Caco-2 (cell line): Measurements from ENCODE around the gene CSTPP1. TPM values are rescaled to one million over a fixed set of nuclear protein-coding genes. Genes with fewer than 3 reads are reported as not detected.

Experiments
- BruUV-seq: library from RNA; stranded (reverse); fragments of 400-500 nt; replicated peaks from 2 replicates; lab custom pipeline; 2021; lab: Mats Ljungman, UMichigan
- CTCF ChIA-PET: fragments of 300-600 bp; sonication (Branson Sonifier 250); formaldehyde crosslinking; loops from one replicate; lab custom pipeline; 2022; ENCODE audit warnings: antibody characterized with exemption; lab: Charles Lee
- POLR2A ChIA-PET: fragments of 300-600 bp; sonication (Branson Sonifier 250); formaldehyde crosslinking; loops from one replicate; lab custom pipeline; 2022; ENCODE audit warnings: antibody characterized with exemption; lab: Charles Lee
- DNase-seq, 2 experiments: peaks; one replicate each; pipeline versions ENCODE4 v3.0.0 to v3.0.0-alpha.2; 2020 to 2022
- H3K27me3 ChIP-seq: replicated peaks from 2 replicates; pipeline ENCODE4 v1.6.0; 2011; ENCODE audit warnings: low read length; ENCODE audit not compliant: control insufficient read depth, insufficient read depth
- H3K36me3 ChIP-seq: 2 replicates; pipeline ENCODE4 v1.5.1; 2011; ENCODE audit warnings: low read length; ENCODE audit not compliant: control insufficient read depth, insufficient read depth
- H3K4me1 ChIP-seq: fragments of 250-450 bp; sonication (Bioruptor Pico); 2 replicates; pipeline ENCODE4 v1.5.1; 2020; ENCODE audit warnings: mild to moderate bottlenecking
- H3K4me3 ChIP-seq: 2 replicates; pipeline ENCODE4 v1.5.1; 2011; ENCODE audit warnings: low read depth, mild to moderate bottlenecking, control low read depth, low read length
- H3K9me3 ChIP-seq: fragments of 250-450 bp; sonication (Bioruptor Pico); 2 replicates; pipeline ENCODE4 v1.5.1; 2020; ENCODE audit warnings: mild to moderate bottlenecking, moderate library complexity
- H3K27ac Mint-ChIP-seq: one replicate; pipeline ENCODE4 v1.8.0; 2022; ENCODE audit warnings: mixed read lengths; ENCODE audit not compliant: unreplicated experiment
- H3K27me3 Mint-ChIP-seq: one replicate; pipeline ENCODE4 v1.8.0; 2022; ENCODE audit warnings: mixed read lengths; ENCODE audit not compliant: insufficient read depth, unreplicated experiment
- H3K36me3 Mint-ChIP-seq: one replicate; pipeline ENCODE4 v1.8.0; 2022; ENCODE audit warnings: mild to moderate bottlenecking, mixed read lengths; ENCODE audit not compliant: insufficient read depth, unreplicated experiment
- H3K4me1 Mint-ChIP-seq: one replicate; pipeline ENCODE4 v1.8.0; 2022; ENCODE audit warnings: low read depth, mixed read lengths; ENCODE audit not compliant: unreplicated experiment
- H3K4me3 Mint-ChIP-seq: one replicate; pipeline ENCODE4 v1.8.0; 2022; ENCODE audit warnings: mild to moderate bottlenecking, moderate library complexity, mixed read lengths; ENCODE audit not compliant: unreplicated experiment
- H3K9me3 Mint-ChIP-seq: one replicate; pipeline ENCODE4 v1.8.0; 2022; ENCODE audit warnings: mixed read lengths; ENCODE audit not compliant: unreplicated experiment
- intact Hi-C: fragments of 100-400 bp; cut with micrococcal nuclease; formaldehyde crosslinking; loops from one replicate; pipeline ENCODE4 v1.10.0; 2022; ENCODE audit not compliant: unreplicated experiment
- total RNA-seq: library from RNA; stranded (reverse); gene quantifications from 2 replicates; pipeline ENCODE4 v1.2.3, GENCODE V29; 2022
- TF ChIP-seq, protein P1 (sequence below), 2 experiments: fragments of 200-600 bp in 1 of 2; IDR thresholded peaks; 1 replicate in 1 of 2; 2 replicates in 1 of 2; pipeline versions ENCODE4 v1.5.1 to v1.8.0; 2011 to 2022; ENCODE audit warnings: antibody characterized with exemption in 1 of 2, control low read depth in 1 of 2, inconsistent platforms in 1 of 2, low read depth in 1 of 2, low read length in 1 of 2, mild to moderate bottlenecking in 1 of 2, moderate library complexity in 1 of 2; ENCODE audit not compliant: insufficient read depth in 1 of 2, severe bottlenecking in 1 of 2, unreplicated experiment in 1 of 2

The CSTPP1 gene
- total RNA-seq, 1 experiment from 2014 or later: 22.9 TPM

DNA sequence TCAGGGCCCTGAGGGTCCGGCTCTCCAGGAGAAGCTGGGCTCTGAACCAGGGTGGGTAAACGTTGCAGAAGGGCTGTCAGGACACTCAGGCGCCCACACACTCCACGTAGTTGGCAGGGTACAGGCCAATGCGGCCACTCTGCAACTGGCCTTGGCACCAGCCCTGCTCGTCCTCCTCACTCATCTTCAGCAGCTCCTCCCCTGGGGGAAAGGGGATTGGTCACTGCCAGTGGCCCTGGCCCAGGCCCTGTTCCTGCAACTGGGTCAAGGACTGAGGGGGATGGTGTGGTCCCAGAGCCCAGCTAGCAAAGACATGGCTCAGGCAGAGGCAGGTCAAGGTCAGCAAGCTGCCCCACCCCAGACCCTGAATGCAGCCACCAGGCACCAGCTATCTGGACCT is 241.3 kb downstream of the CSTPP1 start:
- Mint-ChIP-seq H3K4me3 (peak overlapping the region; percentile 87), H3K36me3 (peaks cover 62% of the 10 kb centered on the region), H3K27ac (peak overlapping the region; percentile 99), H3K27me3 (no peaks in the 10 kb centered on the region), H3K4me1 (peaks cover 20% of the 10 kb centered on the region), H3K9me3 (no peaks in the 10 kb centered on the region)
- ChIA-PET POLR2A (interaction anchor here (0.6 to 1.2 kb wide), 2 partner anchors 9 to 37 kb away, joined by 3 read pairs; partner anchors contain the start of gene DDB2), CTCF (interaction anchor here (1.0 to 2.6 kb wide), 7 partner anchors 10 to 177 kb away, joined by 5 to 12 read pairs (median 6); partner anchors contain the start of genes ACP2, DDB2 and NR1H3)
- peaks cover 8% of the 10 kb centered on the region; the same call in 1 of the 2 replicates for H3K4me1 ChIP-seq
- no peak overlapping the region for H3K4me3 ChIP-seq
- intact Hi-C loops: loop anchor here (1.0 to 5.0 kb wide), 6 partner anchors 7 to 177 kb away; no protein-coding TSS in a partner anchor
- no TSS peak for BruUV-seq
- peaks cover 9% of the 10 kb centered on the region for H3K36me3 ChIP-seq
- TF ChIP-seq, protein P1, sequence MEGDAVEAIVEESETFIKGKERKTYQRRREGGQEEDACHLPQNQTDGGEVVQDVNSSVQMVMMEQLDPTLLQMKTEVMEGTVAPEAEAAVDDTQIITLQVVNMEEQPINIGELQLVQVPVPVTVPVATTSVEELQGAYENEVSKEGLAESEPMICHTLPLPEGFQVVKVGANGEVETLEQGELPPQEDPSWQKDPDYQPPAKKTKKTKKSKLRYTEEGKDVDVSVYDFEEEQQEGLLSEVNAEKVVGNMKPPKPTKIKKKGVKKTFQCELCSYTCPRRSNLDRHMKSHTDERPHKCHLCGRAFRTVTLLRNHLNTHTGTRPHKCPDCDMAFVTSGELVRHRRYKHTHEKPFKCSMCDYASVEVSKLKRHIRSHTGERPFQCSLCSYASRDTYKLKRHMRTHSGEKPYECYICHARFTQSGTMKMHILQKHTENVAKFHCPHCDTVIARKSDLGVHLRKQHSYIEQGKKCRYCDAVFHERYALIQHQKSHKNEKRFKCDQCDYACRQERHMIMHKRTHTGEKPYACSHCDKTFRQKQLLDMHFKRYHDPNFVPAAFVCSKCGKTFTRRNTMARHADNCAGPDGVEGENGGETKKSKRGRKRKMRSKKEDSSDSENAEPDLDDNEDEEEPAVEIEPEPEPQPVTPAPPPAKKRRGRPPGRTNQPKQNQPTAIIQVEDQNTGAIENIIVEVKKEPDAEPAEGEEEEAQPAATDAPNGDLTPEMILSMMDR (IDR thresholded peaks at IDR 0.05; ENCODE audit: insufficient read depth in 1 of 2, low read depth in 1 of 2, low read length in 1 of 2, severe bottlenecking in 1 of 2, unreplicated experiment in 1 of 2): no peak
- DNase-seq: no peak
- no peaks in the 10 kb centered on the region for H3K27me3 ChIP-seq
- no peaks in the 10 kb centered on the region for H3K9me3 ChIP-seq

DNA sequence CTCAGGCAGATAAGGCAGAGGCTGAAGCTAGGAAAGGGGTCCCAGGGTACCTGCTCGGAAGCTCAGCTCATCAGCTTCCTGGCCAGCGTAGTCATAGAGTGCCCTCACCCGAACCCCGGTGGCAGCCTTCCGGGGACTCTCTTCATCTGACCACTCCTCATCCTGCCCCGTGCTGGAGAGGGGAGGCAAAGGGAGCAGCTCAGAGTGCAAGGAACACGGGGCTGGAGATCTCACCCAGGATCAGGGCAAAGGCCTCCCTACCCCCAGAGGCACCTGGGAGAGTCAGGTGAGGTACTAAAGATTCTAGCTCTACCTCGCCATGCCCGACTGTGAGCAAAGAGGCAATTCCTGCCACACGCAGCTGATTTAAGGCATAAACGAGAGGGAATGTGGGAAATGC is 241.8 kb downstream of the CSTPP1 start:
- Mint-ChIP-seq H3K27ac (no peak overlapping the region), H3K27me3 (no peaks in the 10 kb centered on the region), H3K4me3 (no peak overlapping the region), H3K36me3 (peaks cover 57% of the 10 kb centered on the region), H3K9me3 (no peaks in the 10 kb centered on the region), H3K4me1 (peaks cover 20% of the 10 kb centered on the region)
- intact Hi-C loops: loop anchor here (5.0 kb wide), 2 partner anchors 39 to 54 kb away; no protein-coding TSS in a partner anchor
- H3K4me3 ChIP-seq: no peak overlapping the region
- ChIA-PET CTCF (interaction anchor here (1.0 to 2.6 kb wide), 7 partner anchors 9 to 177 kb away, joined by 5 to 12 read pairs (median 6); partner anchors contain the start of genes ACP2, DDB2 and NR1H3), POLR2A (interaction anchor here (1.2 kb wide), 1 partner anchor 9 kb away, joined by 3 read pairs; no protein-coding TSS in a partner anchor)
- no peaks in the 10 kb centered on the region for H3K27me3 ChIP-seq
- no peak for DNase-seq
- H3K4me1 ChIP-seq: peaks cover 8% of the 10 kb centered on the region; the same call in 1 of the 2 replicates
- peaks cover 8% of the 10 kb centered on the region for H3K36me3 ChIP-seq
- no TSS peak for BruUV-seq
- TF ChIP-seq, protein P1 (IDR thresholded peaks at IDR 0.05; ENCODE audit: insufficient read depth in 1 of 2, low read depth in 1 of 2, low read length in 1 of 2, severe bottlenecking in 1 of 2, unreplicated experiment in 1 of 2): no peak
- H3K9me3 ChIP-seq: no peaks in the 10 kb centered on the region

DNA sequence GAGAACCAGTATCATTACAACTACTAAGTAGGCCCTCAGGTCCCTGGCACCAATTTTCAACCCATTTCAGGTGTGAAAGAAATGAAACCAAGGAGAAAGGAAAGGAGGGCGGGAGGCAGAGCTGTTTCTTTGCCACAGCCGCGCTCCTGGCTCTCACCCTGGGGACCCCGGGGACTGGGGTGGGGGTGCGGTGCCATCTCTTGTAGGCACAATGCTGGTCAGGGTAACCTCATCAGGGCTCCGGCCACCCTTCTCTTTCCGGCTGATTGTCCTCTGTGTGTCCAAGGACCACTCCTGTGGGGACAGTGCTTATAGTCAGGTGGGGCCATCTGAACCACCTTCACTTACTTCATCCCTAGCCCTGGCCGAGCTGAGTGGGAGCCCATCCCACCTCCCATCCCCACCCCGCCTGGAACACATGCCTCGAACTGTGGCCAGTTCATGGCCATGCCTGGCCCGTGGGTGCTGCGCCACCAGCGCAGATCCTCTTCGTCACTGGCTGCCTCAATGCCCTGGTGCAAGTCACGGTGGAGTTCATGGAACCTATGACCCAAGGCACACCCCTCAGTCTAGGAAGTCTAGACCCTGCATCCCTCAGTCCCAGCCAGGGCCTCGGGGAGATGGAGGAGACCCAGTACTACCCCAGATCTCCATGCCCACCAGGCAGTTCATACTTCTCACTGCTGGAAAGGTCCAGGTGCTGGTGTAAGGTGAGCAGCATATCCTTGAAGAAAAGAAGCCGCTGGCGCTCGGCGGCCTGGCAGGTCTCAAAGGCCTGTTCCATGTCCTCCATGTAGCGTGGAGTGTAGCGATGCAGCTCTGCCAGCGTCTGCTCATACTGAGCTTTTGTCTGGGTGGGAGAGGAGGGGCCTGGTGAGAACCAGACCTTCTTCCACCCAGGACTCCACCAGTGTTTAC is 242.4 kb downstream of the CSTPP1 start:
- Mint-ChIP-seq H3K9me3 (no peaks in the 10 kb centered on the region), H3K27me3 (no peaks in the 10 kb centered on the region), H3K36me3 (peaks cover 50% of the 10 kb centered on the region), H3K27ac (peak overlapping the region; percentile 43), H3K4me3 (no peak overlapping the region), H3K4me1 (peaks cover 20% of the 10 kb centered on the region)
- Histone ChIP-seq H3K9me3 (no peaks in the 10 kb centered on the region), H3K36me3 (peaks cover 7% of the 10 kb centered on the region), H3K27me3 (no peaks in the 10 kb centered on the region), H3K4me1 (peaks cover 8% of the 10 kb centered on the region; the same call in 1 of the 2 replicates), H3K4me3 (no peak overlapping the region)
- BruUV-seq: no TSS peak
- POLR2A ChIA-PET: interaction anchor here (1.0 to 1.1 kb wide), 2 partner anchors 35 to 70 kb away, joined by 3 to 7 read pairs; partner anchors contain the start of gene ACP2
- DNase-seq: no peak
- CTCF ChIA-PET: interaction anchor here (0.6 to 2.6 kb wide), 14 partner anchors 8 to 176 kb away, joined by 3 to 13 read pairs (median 6); partner anchors contain the start of genes DDB2 and NR1H3
- TF ChIP-seq, protein P1 (IDR thresholded peaks at IDR 0.05; ENCODE audit: insufficient read depth in 1 of 2, low read depth in 1 of 2, low read length in 1 of 2, severe bottlenecking in 1 of 2, unreplicated experiment in 1 of 2): no peak
- intact Hi-C loops: loop anchor here (5.0 kb wide), 2 partner anchors 38 to 53 kb away; no protein-coding TSS in a partner anchor
